Measurements from ENCODE around the gene GIPC3. TPM values are rescaled to one million over a fixed set of nuclear protein-coding genes. Genes with fewer than 3 reads are reported as not detected.
A peak's percentile ranks its signal among the peaks of the same experiment; 100 is the strongest.

The GIPC3 gene
- total RNA-seq, 1 experiment from 2014 or later = 0.34 TPM

- no TSS peak for BruUV-seq (replicated peaks)
- no peak for TF ChIP-seq CTCF (conservative IDR thresholded peaks at IDR 0.05; ENCODE audit: low read depth, low read length)
- no peak for TF ChIP-seq EZH2 (IDR thresholded peaks at IDR 0.05; ENCODE audit: borderline replicate concordance, low read depth, low read length, poor library complexity, severe bottlenecking)
- CTCF ChIA-PET = no interaction called here
- peak overlapping the region; percentile 23 for H3K4me3 ChIP-seq (ENCODE audit: low read depth, low read length, poor library complexity, severe bottlenecking)
- H3K9me3 ChIP-seq (ENCODE audit: low read depth, low read length, poor library complexity, severe bottlenecking) = no peaks in the 10 kb centered on the region
- no peak for DNase-seq (ENCODE audit: low spot score)
- intact Hi-C loops (cut with micrococcal nuclease; ENCODE audit: unreplicated experiment) = no loop called here
- no peaks in the 10 kb centered on the region for H3K27me3 ChIP-seq (replicated peaks; ENCODE audit: insufficient read depth, low read depth, low read length, poor library complexity)
- POLR2A ChIA-PET (ENCODE audit: low non-redundant PET) = interaction anchor here (0.6 kb wide), 1 partner anchor 22 kb away, joined by 10 read pairs; no protein-coding TSS in a partner anchor
- peaks cover 16% of the 10 kb centered on the region for H3K4me1 ChIP-seq (ENCODE audit: insufficient read depth, low read length, poor library complexity, severe bottlenecking)
- peak overlapping the region; percentile 54 for H3K27ac ChIP-seq (ENCODE audit: low read depth, low read length, poor library complexity, severe bottlenecking)
- H3K36me3 ChIP-seq (ENCODE audit: insufficient read depth, low read length, poor library complexity, severe bottlenecking) = peaks cover 15% of the 10 kb centered on the region
These were observed 9.2 kb upstream of the GIPC3 start for GRCh38 chr19:3575949-3576673.

GRCh38 chr19:3576696-3577443 lies 8.4 kb upstream of the GIPC3 start:
- no peak for TF ChIP-seq EZH2 (IDR thresholded peaks at IDR 0.05; ENCODE audit: borderline replicate concordance, low read depth, low read length, poor library complexity, severe bottlenecking)
- TF ChIP-seq CTCF (conservative IDR thresholded peaks at IDR 0.05; ENCODE audit: low read depth, low read length) = no peak
- CTCF ChIA-PET = no interaction called here
- H3K4me1 ChIP-seq (ENCODE audit: insufficient read depth, low read length, poor library complexity, severe bottlenecking) = peaks cover 16% of the 10 kb centered on the region
- H3K36me3 ChIP-seq (ENCODE audit: insufficient read depth, low read length, poor library complexity, severe bottlenecking) = peaks cover 15% of the 10 kb centered on the region
- peak; percentile 87 for DNase-seq (ENCODE audit: low spot score)
- H3K9me3 ChIP-seq (ENCODE audit: low read depth, low read length, poor library complexity, severe bottlenecking) = no peaks in the 10 kb centered on the region
- H3K27me3 ChIP-seq (replicated peaks; ENCODE audit: insufficient read depth, low read depth, low read length, poor library complexity) = no peaks in the 10 kb centered on the region
- POLR2A ChIA-PET (ENCODE audit: low non-redundant PET) = interaction anchor here (0.5 to 0.6 kb wide), 2 partner anchors 23 to 708 kb away, joined by 4 to 10 read pairs; no protein-coding TSS in a partner anchor
- intact Hi-C loops (cut with micrococcal nuclease; ENCODE audit: unreplicated experiment) = no loop called here
- H3K4me3 ChIP-seq (ENCODE audit: low read depth, low read length, poor library complexity, severe bottlenecking) = peak overlapping the region; percentile 23
- H3K27ac ChIP-seq (ENCODE audit: low read depth, low read length, poor library complexity, severe bottlenecking) = peak overlapping the region; percentile 54
- BruUV-seq (replicated peaks) = no TSS peak

- intact Hi-C loops (cut with micrococcal nuclease; ENCODE audit: unreplicated experiment) = no loop called here
- BruUV-seq (replicated peaks) = no TSS peak
- Histone ChIP-seq H3K9me3 (ENCODE audit: low read depth, low read length, poor library complexity, severe bottlenecking) (no peaks in the 10 kb centered on the region), H3K4me1 (ENCODE audit: insufficient read depth, low read length, poor library complexity, severe bottlenecking) (peaks cover 16% of the 10 kb centered on the region), H3K27me3 (replicated peaks; ENCODE audit: insufficient read depth, low read depth, low read length, poor library complexity) (no peaks in the 10 kb centered on the region), H3K27ac (ENCODE audit: low read depth, low read length, poor library complexity, severe bottlenecking) (no peak overlapping the region), H3K4me3 (ENCODE audit: low read depth, low read length, poor library complexity, severe bottlenecking) (no peak overlapping the region), H3K36me3 (ENCODE audit: insufficient read depth, low read length, poor library complexity, severe bottlenecking) (peaks cover 15% of the 10 kb centered on the region)
- CTCF ChIA-PET = no interaction called here
- POLR2A ChIA-PET (ENCODE audit: low non-redundant PET) = no interaction called here
- TF ChIP-seq CTCF (conservative IDR thresholded peaks at IDR 0.05; ENCODE audit: low read depth, low read length) (no peak), EZH2 (IDR thresholded peaks at IDR 0.05; ENCODE audit: borderline replicate concordance, low read depth, low read length, poor library complexity, severe bottlenecking) (no peak)
- no peak for DNase-seq (ENCODE audit: low spot score)
These were observed 7.4 kb upstream of the GIPC3 start for GRCh38 chr19:3577723-3578344.
